GM12891 (cell line): Measurements from ENCODE around the gene CFAP210.
"Not testable (repeated sequence)": the region's sequence is repeated elsewhere in the genome, so short reads cannot be mapped to it uniquely, and the experiment has no call there.

ENCODE experiments used
- PAX5 ChIP-seq: IDR thresholded peaks from 2 replicates; pipeline ENCODE4 v1.6.1; 2011; ENCODE audit warnings: low read length, moderate library complexity, mild to moderate bottlenecking; ENCODE audit not compliant: insufficient read depth, severe bottlenecking
- POLR2A ChIP-seq: IDR thresholded peaks from 2 replicates; pipeline ENCODE4 v1.6.1; 2011; ENCODE audit warnings: low read depth, low read length, control low read depth
- POLR2AphosphoS5 ChIP-seq: IDR thresholded peaks from 2 replicates; pipeline ENCODE4 v1.6.1; 2011; ENCODE audit warnings: low read depth, low read length, control low read depth
- POU2F2 ChIP-seq: IDR thresholded peaks from 2 replicates; pipeline ENCODE4 v1.6.1; 2011; ENCODE audit warnings: low read depth, mild to moderate bottlenecking, control low read depth, low read length, moderate library complexity
- SPI1 ChIP-seq: IDR thresholded peaks from 2 replicates; pipeline ENCODE4 v1.6.1; 2011; ENCODE audit warnings: low read depth, low read length, control low read depth
- TAF1 ChIP-seq: IDR thresholded peaks from 2 replicates; pipeline ENCODE4 v1.6.1; 2011; ENCODE audit warnings: low read depth, low read length, control low read depth

- not testable (repeated sequence) for TF ChIP-seq POLR2A, TAF1, POLR2AphosphoS5, POU2F2, SPI1, PAX5
Measured at GRCh38 chr2:169686825-169687224, 7.4 kb downstream of the CFAP210 start.
